GM21447 (cell line): ENCODE results near the gene PPP4R2.

Source experiments
- ATAC-seq: cut with Tn5 transposase; IDR thresholded peaks from one replicate; pipeline ENCODE4 v1.9.1; 2021; ENCODE audit not compliant: unreplicated experiment

The PPP4R2 gene

GRCh38 chr3:72996473-72997333 lies at the start of gene PPP4R2:
TSS of gene PPP4R2 (plus strand) at chr3:72996811. CDS start at chr3:72997038, 227 bp downstream.
- ATAC-seq: peak; percentile 74

GRCh38 chr3:72947715-72948490 lies 48.7 kb upstream of the PPP4R2 start:
- no peak for ATAC-seq

- ATAC-seq: no peak
These were observed 47.6 kb upstream of the PPP4R2 start for GRCh38 chr3:72949016-72949415.

GRCh38 chr3:72950372-72950771 lies 46.2 kb upstream of the PPP4R2 start:
- ATAC-seq: no peak

- no peak for ATAC-seq
These were observed 45.8 kb upstream of the PPP4R2 start for GRCh38 chr3:72950801-72951200.

GRCh38 chr3:72951259-72951722 lies 45.3 kb upstream of the PPP4R2 start:
- ATAC-seq: peak; percentile 58

- no peak for ATAC-seq
These were observed 43.2 kb upstream of the PPP4R2 start for GRCh38 chr3:72953325-72953956.

- no peak for ATAC-seq
These were observed 39.3 kb upstream of the PPP4R2 start for GRCh38 chr3:72957297-72957696.

GRCh38 chr3:72959336-72959735 lies 37.3 kb upstream of the PPP4R2 start:
- no peak for ATAC-seq

GRCh38 chr3:72960812-72961518 lies 35.6 kb upstream of the PPP4R2 start:
- no peak for ATAC-seq

- ATAC-seq: no peak
These were observed 34.9 kb upstream of the PPP4R2 start for GRCh38 chr3:72961752-72962151.

GRCh38 chr3:72962317-72962716 lies 34.3 kb upstream of the PPP4R2 start:
- ATAC-seq: no peak

- ATAC-seq: no peak
These were observed 32.0 kb upstream of the PPP4R2 start for GRCh38 chr3:72964633-72965032.

GRCh38 chr3:72968266-72968664 lies 28.3 kb upstream of the PPP4R2 start:
- ATAC-seq: no peak

GRCh38 chr3:72969766-72970165 lies 26.8 kb upstream of the PPP4R2 start:
- no peak for ATAC-seq

GRCh38 chr3:72970942-72971341 lies 25.7 kb upstream of the PPP4R2 start:
- no peak for ATAC-seq

GRCh38 chr3:72972706-72973030 lies 23.9 kb upstream of the PPP4R2 start:
- no peak for ATAC-seq

GRCh38 chr3:72973031-72973723 lies 23.4 kb upstream of the PPP4R2 start:
- no peak for ATAC-seq

GRCh38 chr3:72973786-72974185 lies 22.8 kb upstream of the PPP4R2 start:
- ATAC-seq: no peak

- ATAC-seq: no peak
These were observed 21.7 kb upstream of the PPP4R2 start for GRCh38 chr3:72974956-72975355.
